Breast epithelium (tissue), 4 donors: ENCODE measurements around the gene PTPRN2. TPM values are rescaled to one million over a fixed set of nuclear protein-coding genes. Genes with fewer than 3 reads are reported as not detected.

ENCODE experiments used
- DNase-seq, 2 donors: peaks; one replicate each; pipeline ENCODE4 v3.0.0-alpha.2; 2019; ENCODE audit warnings: low spot score in 2 of 2
- H3K27ac ChIP-seq, 2 donors: fragments of 200-600 bp; sonication (generic) in 1 of 2; one replicate each; pipeline ENCODE4 v1.5.1; 2016 to 2019; ENCODE audit warnings: mild to moderate bottlenecking in 1 of 2
- H3K27me3 ChIP-seq, 2 donors: fragments of 200-600 bp; sonication (generic) in 1 of 2; one replicate each; pipeline versions ENCODE4 v1.5.1 to v1.6.0; 2017 to 2019; ENCODE audit warnings: control low read depth in 1 of 2, mild to moderate bottlenecking in 1 of 2
- H3K36me3 ChIP-seq: fragments of 200-600 bp; one replicate; pipeline ENCODE4 v1.5.1; 2019
- H3K4me1 ChIP-seq, 2 donors: fragments of 200-600 bp; sonication (generic); one replicate each; pipeline ENCODE4 v1.5.1; 2016 to 2019; ENCODE audit warnings: control low read depth in 1 of 2
- H3K4me3 ChIP-seq, 3 donors: fragments of 200-600 bp; sonication (generic); 1 replicate in 2 of 3; 2 replicates in 1 of 3; pipeline ENCODE4 v1.5.1; 2016 to 2019; ENCODE audit warnings: mild to moderate bottlenecking in 3 of 3, moderate library complexity in 2 of 3
- H3K9me3 ChIP-seq, 2 donors: fragments of 200-600 bp; sonication (generic) in 1 of 2; one replicate each; pipeline ENCODE4 v1.5.1; 2016 to 2019; ENCODE audit warnings: control low read depth in 1 of 2
- CTCF ChIP-seq, 3 donors: fragments of 450-650 bp; IDR thresholded peaks; one replicate each; pipeline ENCODE4 v1.5.1; 2016 to 2017; ENCODE audit warnings: antibody characterized with exemption in 3 of 3, mild to moderate bottlenecking in 3 of 3, moderate library complexity in 3 of 3
- POLR2A ChIP-seq: fragments of 450-650 bp; IDR thresholded peaks from one replicate; pipeline ENCODE4 v1.6.1; 2016; ENCODE audit warnings: antibody characterized with exemption, mild to moderate bottlenecking, moderate library complexity
- POLR2AphosphoS5 ChIP-seq, 3 donors: sonication (generic); formaldehyde crosslinking; IDR thresholded peaks; one replicate each; pipeline ENCODE4 v1.6.1; 2017; ENCODE audit warnings: antibody characterized with exemption in 3 of 3
- intact Hi-C: fragments of 100-400 bp; cut with DNase I; formaldehyde crosslinking; loops from one replicate; pipeline ENCODE4 v1.15.1; 2023; ENCODE audit warnings: low total_unique reads
- total RNA-seq, 3 donors: library from RNA; depleted of rRNA; stranded (reverse); fragments of >200 nt; gene quantifications; one replicate each; pipeline ENCODE4 v1.1.0, GENCODE V29; 2016

The PTPRN2 gene
- total RNA-seq, 3 donors from 2014 or later, result 1.6 to 2.2 (median 2.2) TPM

- Histone ChIP-seq H3K27me3 (peaks cover 0 to 6% of the 10 kb centered on the region in 2 donors), H3K9me3 (peaks cover 3 to 15% of the 10 kb centered on the region in 2 donors), H3K4me1 (no peaks in the 10 kb centered on the region), H3K27ac (no peak overlapping the region), H3K4me3 (no peak overlapping the region), H3K36me3 (no peaks in the 10 kb centered on the region)
- peak in 1 of 2 donors; percentile 33 for DNase-seq
- TF ChIP-seq POLR2A, result no peak
- no peak for TF ChIP-seq POLR2AphosphoS5 (IDR thresholded peaks at IDR 0.05)
- no peak for TF ChIP-seq CTCF (IDR thresholded peaks at IDR 0.05)
- intact Hi-C loops, result no loop called here
Measured at GRCh38 chr7:158057446-158057845, 530.2 kb downstream of the PTPRN2 start.

DNA sequence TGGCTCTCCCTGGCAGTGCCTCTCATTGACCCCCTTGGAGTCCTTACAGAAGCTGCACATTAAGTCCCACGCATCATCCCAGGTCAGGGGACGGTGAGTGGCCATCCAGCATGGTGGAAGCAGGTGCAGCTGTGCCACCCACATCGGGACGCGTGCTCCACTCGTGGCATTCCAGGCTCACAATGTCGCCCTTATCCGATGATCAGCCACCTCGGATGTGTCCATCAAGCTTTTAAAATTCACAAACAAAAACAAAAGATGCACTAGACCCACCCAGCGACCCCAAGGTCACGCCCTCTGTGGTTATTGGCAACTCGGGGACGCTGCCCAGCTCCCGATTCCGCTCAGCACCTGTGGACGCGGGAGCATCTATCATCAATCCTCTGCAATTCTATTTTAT, 530.9 kb downstream of the PTPRN2 start:
- no peak overlapping the region for H3K4me3 ChIP-seq
- intact Hi-C loops, result loop anchor here (1.0 kb wide), 1 partner anchor 22 kb away; no protein-coding TSS in a partner anchor
- no peaks in the 10 kb centered on the region for H3K4me1 ChIP-seq
- TF ChIP-seq CTCF (IDR thresholded peaks at IDR 0.05) (no peak), POLR2A (no peak), POLR2AphosphoS5 (IDR thresholded peaks at IDR 0.05) (no peak)
- H3K27ac ChIP-seq, result no peak overlapping the region
- peaks cover 0 to 11% of the 10 kb centered on the region in 2 donors for H3K9me3 ChIP-seq
- H3K27me3 ChIP-seq, result peaks cover 0 to 6% of the 10 kb centered on the region in 2 donors
- DNase-seq, result peak in 1 of 2 donors; percentile 46
- H3K36me3 ChIP-seq, result no peaks in the 10 kb centered on the region

DNA sequence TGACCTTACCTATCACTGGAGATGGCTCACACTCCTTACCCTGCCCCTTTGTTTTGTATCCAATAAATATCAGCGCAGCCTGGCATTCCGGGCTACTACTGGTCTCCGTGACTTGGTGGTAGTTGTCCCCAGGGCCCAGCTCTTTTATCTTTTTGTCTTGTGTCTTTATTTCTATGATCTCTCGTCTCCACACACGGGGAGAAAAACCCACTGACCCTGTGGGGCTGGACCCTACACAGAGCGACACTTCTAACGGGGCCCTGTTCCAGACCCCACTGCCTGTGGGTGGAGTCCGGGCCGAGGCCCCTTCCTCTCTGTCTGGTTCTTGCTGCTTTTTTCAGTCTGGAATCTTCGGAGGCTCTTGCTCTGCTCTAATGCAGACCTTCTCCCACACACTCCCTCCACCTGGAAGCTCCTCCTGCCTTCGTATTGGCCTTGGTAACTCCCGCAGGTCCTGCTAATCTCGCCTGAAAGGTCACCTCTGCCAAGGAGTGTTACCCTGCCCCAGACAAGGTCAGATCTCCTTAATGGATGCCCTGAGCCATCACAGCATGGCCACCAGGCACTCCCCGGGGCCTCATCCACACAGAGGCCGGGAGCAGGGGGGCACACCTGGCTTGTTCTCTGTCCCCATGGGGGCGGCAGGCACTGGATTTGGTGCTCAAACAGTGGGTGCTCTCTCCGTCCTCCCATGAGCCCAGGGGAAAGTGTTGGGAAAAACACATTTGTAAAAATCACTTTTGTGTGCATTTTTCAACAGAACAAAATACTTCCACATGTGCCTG, 531.7 kb downstream of the PTPRN2 start:
- intact Hi-C loops, result loop anchor here (1.0 kb wide), 1 partner anchor 22 kb away; no protein-coding TSS in a partner anchor
- peak in 1 of 2 donors; percentile 24 for DNase-seq

GRCh38 chr7:158054611-158055010, 533.0 kb downstream of the PTPRN2 start:
- H3K4me3 ChIP-seq, result no peak overlapping the region
- intact Hi-C loops, result loop anchor here (5.0 kb wide), 1 partner anchor 1707 kb away; no protein-coding TSS in a partner anchor
- DNase-seq, result peak in 1 of 2 donors; percentile 2
- peaks cover 0 to 6% of the 10 kb centered on the region in 2 donors for H3K27me3 ChIP-seq
- no peaks in the 10 kb centered on the region for H3K36me3 ChIP-seq
- TF ChIP-seq POLR2AphosphoS5 (IDR thresholded peaks at IDR 0.05), result no peak
- TF ChIP-seq CTCF (IDR thresholded peaks at IDR 0.05), result no peak
- TF ChIP-seq POLR2A, result no peak
- no peak overlapping the region for H3K27ac ChIP-seq
- H3K4me1 ChIP-seq, result no peaks in the 10 kb centered on the region
- H3K9me3 ChIP-seq, result peaks cover 0 to 4% of the 10 kb centered on the region in 2 donors

More for the DNA sequence above, 531.7 kb downstream of the PTPRN2 start:
- no peaks in the 10 kb centered on the region for H3K4me1 ChIP-seq
- H3K9me3 ChIP-seq, result peaks cover 0 to 4% of the 10 kb centered on the region in 2 donors
- no peak overlapping the region for H3K4me3 ChIP-seq
- no peaks in the 10 kb centered on the region for H3K36me3 ChIP-seq
- no peak overlapping the region for H3K27ac ChIP-seq
- H3K27me3 ChIP-seq, result peaks cover 0 to 6% of the 10 kb centered on the region in 2 donors
- no peak for TF ChIP-seq POLR2A
- TF ChIP-seq CTCF (IDR thresholded peaks at IDR 0.05), result no peak
- TF ChIP-seq POLR2AphosphoS5 (IDR thresholded peaks at IDR 0.05), result no peak

GRCh38 chr7:158054081-158054480, 533.5 kb downstream of the PTPRN2 start:
- intact Hi-C loops, result loop anchor here (5.0 kb wide), 1 partner anchor 1707 kb away; no protein-coding TSS in a partner anchor

More at GRCh38 chr7:158054081-158054480, 533.5 kb downstream of the PTPRN2 start:
- DNase-seq, result peak in 1 of 2 donors; percentile 10
- Histone ChIP-seq H3K4me3 (no peak overlapping the region), H3K4me1 (no peaks in the 10 kb centered on the region), H3K27me3 (peaks cover 0 to 6% of the 10 kb centered on the region in 2 donors), H3K9me3 (peaks cover 0 to 4% of the 10 kb centered on the region in 2 donors), H3K27ac (no peak overlapping the region), H3K36me3 (no peaks in the 10 kb centered on the region)
- TF ChIP-seq POLR2AphosphoS5 (IDR thresholded peaks at IDR 0.05) (no peak), CTCF (IDR thresholded peaks at IDR 0.05) (no peak), POLR2A (no peak)
